K562 (cell line): ENCODE measurements around the gene SLC25A21. TPM values are rescaled to one million over a fixed set of nuclear protein-coding genes. Genes with fewer than 3 reads are reported as not detected.

ENCODE experiments used
- ATAC-seq: fragments of 200-7000 bp; cut with Tn5 transposase; 3 replicates; pipeline ENCODE4 v1.9.1; 2020; ENCODE audit warnings: moderate library complexity
- BruUV-seq: library from RNA; stranded (reverse); fragments of 400-500 nt; replicated peaks from 2 replicates; lab custom pipeline; 2021; lab: Mats Ljungman, UMichigan
- CTCF ChIA-PET: fragments of 300-600 bp; formaldehyde crosslinking; extraction: SDS; loops from one replicate; lab custom pipeline; 2021; ENCODE audit warnings: low intra/inter-chr PET ratio; lab: Yijun Ruan, JAX
- POLR2A ChIA-PET: fragments of 300-600, 350-650 bp; sonication (Branson Sonifier 250); formaldehyde crosslinking; extraction: SDS; loops from one replicate; lab custom pipeline; 2021; ENCODE audit warnings: antibody characterized with exemption, inconsistent platforms; lab: Yijun Ruan, JAX
- DNase-seq, 4 experiments: peaks; one replicate each; pipeline versions ENCODE4 v3.0.0 to v3.0.0-alpha.2; 2011 to 2018; ENCODE audit warnings: low spot score in 3 of 4, mixed read lengths in 3 of 4; ENCODE audit errors: extremely low read depth in 1 of 4
- FAIRE-seq: peaks from 2 replicates; lab custom pipeline; 2011; peaks lifted over from hg19 to GRCh38; lab: Jason Lieb, UNC
- H2AFZ ChIP-seq: 2 replicates; pipeline ENCODE4 v1.6.0; 2011; ENCODE audit warnings: low read depth, low read length, control low read depth, inconsistent platforms
- H3K27ac ChIP-seq: fragments of 200-600 bp; 3 replicates; pipeline ENCODE4 v1.8.0; 2011; ENCODE audit warnings: low read depth, mild to moderate bottlenecking, control low read depth, inconsistent platforms, low read length, moderate library complexity, mixed read lengths; ENCODE audit errors: extremely low read depth
- H3K27me3 ChIP-seq, 2 experiments: fragments of 300-600 bp in 1 of 2; 2 replicates in 1 of 2; 3 replicates in 1 of 2; pipeline versions ENCODE4 v1.6.0 to v1.8.0; 2011; ENCODE audit warnings: inconsistent platforms in 2 of 2, low read length in 2 of 2, mild to moderate bottlenecking in 1 of 2, mixed read lengths in 1 of 2, moderate library complexity in 1 of 2; ENCODE audit not compliant: control insufficient read depth in 2 of 2, insufficient read depth in 2 of 2
- H3K36me3 ChIP-seq: fragments of 300-600 bp; 3 replicates; pipeline ENCODE4 v1.8.0; 2011; ENCODE audit warnings: mild to moderate bottlenecking, low read length, inconsistent platforms; ENCODE audit not compliant: control insufficient read depth, insufficient read depth
- H3K4me1 ChIP-seq, 2 experiments: fragments of 200-600 bp in 1 of 2; replicated peaks in 1 of 2; 2 replicates in 1 of 2; 3 replicates in 1 of 2; pipeline versions ENCODE4 v1.5.1 to v1.8.0; 2011; ENCODE audit warnings: inconsistent platforms in 2 of 2, low read length in 2 of 2, mild to moderate bottlenecking in 1 of 2, mixed read lengths in 1 of 2, moderate library complexity in 1 of 2; ENCODE audit not compliant: control insufficient read depth in 2 of 2, insufficient read depth in 2 of 2
- H3K4me2 ChIP-seq: 2 replicates; pipeline ENCODE4 v1.6.1; 2011; ENCODE audit warnings: low read length, control low read depth, inconsistent platforms, mixed read lengths; ENCODE audit not compliant: insufficient read depth
- H3K4me3 ChIP-seq: fragments of 200-600 bp; sonication (generic), shearing (Covaris generic); 2 replicates; pipeline ENCODE4 v1.5.1; 2016; ENCODE audit warnings: control low read depth, inconsistent platforms
- H3K79me2 ChIP-seq: fragments of 200-600 bp; 3 replicates; pipeline ENCODE4 v1.8.0; 2011; ENCODE audit warnings: low read length, inconsistent platforms; ENCODE audit not compliant: control insufficient read depth, insufficient read depth
- H3K9ac ChIP-seq, 2 experiments: 2 replicates each; pipeline versions ENCODE4 v1.6.0 to v1.6.1; 2011; ENCODE audit warnings: low read depth in 2 of 2, low read length in 2 of 2, control low read depth in 1 of 2, inconsistent platforms in 1 of 2, mild to moderate bottlenecking in 1 of 2, mixed read lengths in 1 of 2; ENCODE audit not compliant: insufficient read depth in 1 of 2
- H3K9me1 ChIP-seq: one replicate; pipeline ENCODE4 v1.6.0; 2011; ENCODE audit warnings: inconsistent platforms, mild to moderate bottlenecking, low read length, moderate library complexity; ENCODE audit not compliant: control insufficient read depth, insufficient read depth
- H3K9me3 ChIP-seq: replicated peaks from 2 replicates; pipeline ENCODE4 v1.5.1; 2011; ENCODE audit warnings: low read depth, low read length, inconsistent platforms; ENCODE audit not compliant: control insufficient read depth, insufficient read depth
- H4K20me1 ChIP-seq: replicated peaks from 2 replicates; pipeline ENCODE4 v1.6.1; 2011; ENCODE audit warnings: low read length, inconsistent platforms, mixed read lengths; ENCODE audit not compliant: control insufficient read depth, insufficient read depth
- PPARD ChIP-seq: fragments of 250-450 bp; sonication (Bioruptor Pico); IDR thresholded peaks from 2 replicates; pipeline ENCODE4 v1.8.0; 2022; ENCODE audit warnings: inconsistent platforms, mild to moderate bottlenecking, moderate library complexity
- ZNF143 ChIP-seq: sonication (generic); formaldehyde crosslinking; IDR thresholded peaks from 2 replicates; pipeline ENCODE4 v1.9.0; 2022; ENCODE audit warnings: mild to moderate bottlenecking, missing genetic modification reagents
- ZNF717 ChIP-seq: fragments of 250-450 bp; sonication (Bioruptor Pico); IDR thresholded peaks from 2 replicates; pipeline ENCODE4 v1.5.0; 2021
- ZNF766 ChIP-seq: fragments of 200-800 bp; sonication (Bioruptor generic); conservative IDR thresholded peaks from 2 replicates; pipeline ENCODE4 v1.6.1; 2016; ENCODE audit warnings: missing genetic modification characterization, missing compliant biosample characterization
- WGBS: fragments of 100-300 bp; shearing (Covaris generic); methylation state at CpG from one replicate; pipeline ENCODE4 v1.1.6; 2016; ENCODE audit warnings: low coverage, mixed read lengths; ENCODE audit not compliant: insufficient coverage; ENCODE audit errors: missing lambda C conversion rate; 5-methylcytosine and 5-hydroxymethylcytosine counted together
- in situ Hi-C: fragments of 300-500 bp; cut with MboI; formaldehyde crosslinking; loops from 4 replicates; pipeline ENCODE4 v1.15.0; 2018; ENCODE audit warnings: inconsistent platforms, mixed read lengths
- intact Hi-C: fragments of 100-400 bp; cut with micrococcal nuclease; formaldehyde crosslinking; loops from 2 replicates; pipeline ENCODE4 v1.14.2; 2022
- polyA plus RNA-seq, 8 experiments: library from polyadenylated mRNA; depleted of rRNA in 4 of 8; stranded (reverse) in 5 of 8; unstranded in 3 of 8; fragments of >200 nt; fragmentation: Nextera tagmentation in 2 of 8; fragmentation: Illumina TruSeq in 1 of 8; extraction: Ambion mirVana in 2 of 8; extraction: Trizol in 1 of 8; gene quantifications; 2 replicates each; pipeline versions ENCODE4 v1.2.1 to v1.2.3, GENCODE V29; 2011 to 2014; ENCODE audit warnings: inconsistent platforms in 1 of 8, missing spikeins in 1 of 8
- total RNA-seq, 7 experiments: library from RNA; depleted of rRNA in 6 of 7; stranded (reverse); fragments of >200 nt in 6 of 7; fragmentation: Illumina TruSeq in 2 of 7; extraction: Trizol in 2 of 7; gene quantifications; 2 replicates each; pipeline versions ENCODE4 v1.2.1 to v1.2.3, GENCODE V29; 2011 to 2021; ENCODE audit warnings: low replicate concordance in 1 of 7
- TF ChIP-seq, protein P1 (sequence below): fragments of 200-600 bp; sonication (generic); IDR thresholded peaks from one replicate; pipeline ENCODE4 v1.6.1; 2012; ENCODE audit warnings: mild to moderate bottlenecking, low read depth, low read length, inconsistent platforms
- TF ChIP-seq, protein P2 (sequence below): fragments of 250-450 bp; sonication (Bioruptor Pico); IDR thresholded peaks from 2 replicates; pipeline ENCODE4 v1.5.0; 2021
- TF ChIP-seq, protein P3 (sequence below): sonication (generic); formaldehyde crosslinking; IDR thresholded peaks from 2 replicates; pipeline ENCODE4 v1.8.0; 2022; ENCODE audit warnings: missing genetic modification reagents, mild to moderate bottlenecking, borderline replicate concordance

The SLC25A21 gene
- total and polyA plus RNA-seq, 9 of the 15 experiments (the other 6 are each of a cell fraction or from before 2014, with no cell fraction given): 15.2 to 46.7 (median 28.7) TPM

DNA sequence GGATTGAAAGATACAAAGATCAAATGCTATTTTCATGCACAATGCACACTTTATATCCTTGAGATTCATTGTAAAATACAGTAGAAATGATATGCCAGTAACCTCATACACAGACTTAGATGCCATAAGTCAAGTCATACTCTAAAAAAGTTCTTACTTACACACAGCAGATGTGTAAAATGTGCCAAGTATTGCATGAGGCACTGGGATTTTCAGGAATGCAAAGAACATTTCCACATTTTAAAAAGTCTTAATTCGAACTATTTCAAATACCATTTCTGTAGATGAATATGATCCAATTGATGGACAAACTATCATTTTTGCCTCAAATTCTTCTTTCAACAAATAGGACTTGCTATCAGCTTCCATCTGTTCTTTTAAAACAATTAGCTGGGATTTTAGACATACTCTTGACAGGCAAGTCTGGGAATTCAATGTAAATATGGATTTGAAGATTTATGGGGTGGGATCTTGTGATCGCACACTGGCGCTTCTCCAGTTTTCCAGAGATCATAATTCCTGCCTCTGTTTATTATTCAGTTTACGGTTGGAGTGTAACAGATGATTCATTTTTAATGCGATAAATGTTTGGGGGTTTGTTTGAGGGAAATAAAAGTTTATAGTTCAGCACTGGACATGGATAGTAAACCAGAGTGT is 326.9 kb downstream of the SLC25A21 start:
- no peak overlapping the region for H3K9ac ChIP-seq
- no peak overlapping the region for H2AFZ ChIP-seq
- H3K4me3 ChIP-seq: no peak overlapping the region
- peaks cover 0 to 12% of the 10 kb centered on the region in 2 experiments; a peak in 3 of 5 replicates for H3K4me1 ChIP-seq
- WGBS: 92% methylated on average over 5 of the region's 5 CpGs
- peaks cover 6% of the 10 kb centered on the region for H3K9me1 ChIP-seq
- H3K79me2 ChIP-seq: no peaks in the 10 kb centered on the region
- H3K27ac ChIP-seq: no peak overlapping the region
- no peak for DNase-seq
- H3K27me3 ChIP-seq: no peaks in the 10 kb centered on the region
- H3K4me2 ChIP-seq: no peak overlapping the region
- intact Hi-C loops: no loop called here
- TF ChIP-seq ZNF717 (CRISPR knock-in tag): no peak
- TF ChIP-seq ZNF766 (CRISPR knock-in tag): no peak
- TF ChIP-seq ZNF143 (CRISPR knock-in tag): no peak
- TF ChIP-seq, protein P1, sequence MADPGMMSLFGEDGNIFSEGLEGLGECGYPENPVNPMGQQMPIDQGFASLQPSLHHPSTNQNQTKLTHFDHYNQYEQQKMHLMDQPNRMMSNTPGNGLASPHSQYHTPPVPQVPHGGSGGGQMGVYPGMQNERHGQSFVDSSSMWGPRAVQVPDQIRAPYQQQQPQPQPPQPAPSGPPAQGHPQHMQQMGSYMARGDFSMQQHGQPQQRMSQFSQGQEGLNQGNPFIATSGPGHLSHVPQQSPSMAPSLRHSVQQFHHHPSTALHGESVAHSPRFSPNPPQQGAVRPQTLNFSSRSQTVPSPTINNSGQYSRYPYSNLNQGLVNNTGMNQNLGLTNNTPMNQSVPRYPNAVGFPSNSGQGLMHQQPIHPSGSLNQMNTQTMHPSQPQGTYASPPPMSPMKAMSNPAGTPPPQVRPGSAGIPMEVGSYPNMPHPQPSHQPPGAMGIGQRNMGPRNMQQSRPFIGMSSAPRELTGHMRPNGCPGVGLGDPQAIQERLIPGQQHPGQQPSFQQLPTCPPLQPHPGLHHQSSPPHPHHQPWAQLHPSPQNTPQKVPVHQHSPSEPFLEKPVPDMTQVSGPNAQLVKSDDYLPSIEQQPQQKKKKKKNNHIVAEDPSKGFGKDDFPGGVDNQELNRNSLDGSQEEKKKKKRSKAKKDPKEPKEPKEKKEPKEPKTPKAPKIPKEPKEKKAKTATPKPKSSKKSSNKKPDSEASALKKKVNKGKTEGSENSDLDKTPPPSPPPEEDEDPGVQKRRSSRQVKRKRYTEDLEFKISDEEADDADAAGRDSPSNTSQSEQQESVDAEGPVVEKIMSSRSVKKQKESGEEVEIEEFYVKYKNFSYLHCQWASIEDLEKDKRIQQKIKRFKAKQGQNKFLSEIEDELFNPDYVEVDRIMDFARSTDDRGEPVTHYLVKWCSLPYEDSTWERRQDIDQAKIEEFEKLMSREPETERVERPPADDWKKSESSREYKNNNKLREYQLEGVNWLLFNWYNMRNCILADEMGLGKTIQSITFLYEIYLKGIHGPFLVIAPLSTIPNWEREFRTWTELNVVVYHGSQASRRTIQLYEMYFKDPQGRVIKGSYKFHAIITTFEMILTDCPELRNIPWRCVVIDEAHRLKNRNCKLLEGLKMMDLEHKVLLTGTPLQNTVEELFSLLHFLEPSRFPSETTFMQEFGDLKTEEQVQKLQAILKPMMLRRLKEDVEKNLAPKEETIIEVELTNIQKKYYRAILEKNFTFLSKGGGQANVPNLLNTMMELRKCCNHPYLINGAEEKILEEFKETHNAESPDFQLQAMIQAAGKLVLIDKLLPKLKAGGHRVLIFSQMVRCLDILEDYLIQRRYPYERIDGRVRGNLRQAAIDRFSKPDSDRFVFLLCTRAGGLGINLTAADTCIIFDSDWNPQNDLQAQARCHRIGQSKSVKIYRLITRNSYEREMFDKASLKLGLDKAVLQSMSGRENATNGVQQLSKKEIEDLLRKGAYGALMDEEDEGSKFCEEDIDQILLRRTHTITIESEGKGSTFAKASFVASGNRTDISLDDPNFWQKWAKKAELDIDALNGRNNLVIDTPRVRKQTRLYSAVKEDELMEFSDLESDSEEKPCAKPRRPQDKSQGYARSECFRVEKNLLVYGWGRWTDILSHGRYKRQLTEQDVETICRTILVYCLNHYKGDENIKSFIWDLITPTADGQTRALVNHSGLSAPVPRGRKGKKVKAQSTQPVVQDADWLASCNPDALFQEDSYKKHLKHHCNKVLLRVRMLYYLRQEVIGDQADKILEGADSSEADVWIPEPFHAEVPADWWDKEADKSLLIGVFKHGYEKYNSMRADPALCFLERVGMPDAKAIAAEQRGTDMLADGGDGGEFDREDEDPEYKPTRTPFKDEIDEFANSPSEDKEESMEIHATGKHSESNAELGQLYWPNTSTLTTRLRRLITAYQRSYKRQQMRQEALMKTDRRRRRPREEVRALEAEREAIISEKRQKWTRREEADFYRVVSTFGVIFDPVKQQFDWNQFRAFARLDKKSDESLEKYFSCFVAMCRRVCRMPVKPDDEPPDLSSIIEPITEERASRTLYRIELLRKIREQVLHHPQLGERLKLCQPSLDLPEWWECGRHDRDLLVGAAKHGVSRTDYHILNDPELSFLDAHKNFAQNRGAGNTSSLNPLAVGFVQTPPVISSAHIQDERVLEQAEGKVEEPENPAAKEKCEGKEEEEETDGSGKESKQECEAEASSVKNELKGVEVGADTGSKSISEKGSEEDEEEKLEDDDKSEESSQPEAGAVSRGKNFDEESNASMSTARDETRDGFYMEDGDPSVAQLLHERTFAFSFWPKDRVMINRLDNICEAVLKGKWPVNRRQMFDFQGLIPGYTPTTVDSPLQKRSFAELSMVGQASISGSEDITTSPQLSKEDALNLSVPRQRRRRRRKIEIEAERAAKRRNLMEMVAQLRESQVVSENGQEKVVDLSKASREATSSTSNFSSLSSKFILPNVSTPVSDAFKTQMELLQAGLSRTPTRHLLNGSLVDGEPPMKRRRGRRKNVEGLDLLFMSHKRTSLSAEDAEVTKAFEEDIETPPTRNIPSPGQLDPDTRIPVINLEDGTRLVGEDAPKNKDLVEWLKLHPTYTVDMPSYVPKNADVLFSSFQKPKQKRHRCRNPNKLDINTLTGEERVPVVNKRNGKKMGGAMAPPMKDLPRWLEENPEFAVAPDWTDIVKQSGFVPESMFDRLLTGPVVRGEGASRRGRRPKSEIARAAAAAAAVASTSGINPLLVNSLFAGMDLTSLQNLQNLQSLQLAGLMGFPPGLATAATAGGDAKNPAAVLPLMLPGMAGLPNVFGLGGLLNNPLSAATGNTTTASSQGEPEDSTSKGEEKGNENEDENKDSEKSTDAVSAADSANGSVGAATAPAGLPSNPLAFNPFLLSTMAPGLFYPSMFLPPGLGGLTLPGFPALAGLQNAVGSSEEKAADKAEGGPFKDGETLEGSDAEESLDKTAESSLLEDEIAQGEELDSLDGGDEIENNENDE: no peak
- no peak for TF ChIP-seq PPARD (CRISPR knock-in tag)
- TF ChIP-seq, protein P2, sequence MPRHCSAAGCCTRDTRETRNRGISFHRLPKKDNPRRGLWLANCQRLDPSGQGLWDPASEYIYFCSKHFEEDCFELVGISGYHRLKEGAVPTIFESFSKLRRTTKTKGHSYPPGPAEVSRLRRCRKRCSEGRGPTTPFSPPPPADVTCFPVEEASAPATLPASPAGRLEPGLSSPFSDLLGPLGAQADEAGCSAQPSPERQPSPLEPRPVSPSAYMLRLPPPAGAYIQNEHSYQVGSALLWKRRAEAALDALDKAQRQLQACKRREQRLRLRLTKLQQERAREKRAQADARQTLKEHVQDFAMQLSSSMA: no peak
- TF ChIP-seq, protein P3, sequence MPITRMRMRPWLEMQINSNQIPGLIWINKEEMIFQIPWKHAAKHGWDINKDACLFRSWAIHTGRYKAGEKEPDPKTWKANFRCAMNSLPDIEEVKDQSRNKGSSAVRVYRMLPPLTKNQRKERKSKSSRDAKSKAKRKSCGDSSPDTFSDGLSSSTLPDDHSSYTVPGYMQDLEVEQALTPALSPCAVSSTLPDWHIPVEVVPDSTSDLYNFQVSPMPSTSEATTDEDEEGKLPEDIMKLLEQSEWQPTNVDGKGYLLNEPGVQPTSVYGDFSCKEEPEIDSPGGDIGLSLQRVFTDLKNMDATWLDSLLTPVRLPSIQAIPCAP: no peak
- TF ChIP-seq, all 486 proteins: peak for 0
- Histone ChIP-seq H3K9me3 (no peaks in the 10 kb centered on the region), H3K36me3 (no peaks in the 10 kb centered on the region), H4K20me1 (no peaks in the 10 kb centered on the region)
- ChIA-PET CTCF (no interaction called here), POLR2A (no interaction called here)
- BruUV-seq: no TSS peak
- in situ Hi-C loops: no loop called here
- FAIRE-seq: no peak
- ATAC-seq: no peak
